Fibroblast of skin of left biceps (primary cell): ENCODE measurements around the gene RIN1.
"Not testable (repeated sequence)": the region's sequence is repeated elsewhere in the genome, so short reads cannot be mapped to it uniquely, and the experiment has no call there.

Source experiments
- DNase-seq, 2 experiments: peaks; one replicate each; pipeline ENCODE4 v3.0.0-alpha.2; 2013; ENCODE audit warnings: low read depth in 2 of 2

RIN1 gene

DNA sequence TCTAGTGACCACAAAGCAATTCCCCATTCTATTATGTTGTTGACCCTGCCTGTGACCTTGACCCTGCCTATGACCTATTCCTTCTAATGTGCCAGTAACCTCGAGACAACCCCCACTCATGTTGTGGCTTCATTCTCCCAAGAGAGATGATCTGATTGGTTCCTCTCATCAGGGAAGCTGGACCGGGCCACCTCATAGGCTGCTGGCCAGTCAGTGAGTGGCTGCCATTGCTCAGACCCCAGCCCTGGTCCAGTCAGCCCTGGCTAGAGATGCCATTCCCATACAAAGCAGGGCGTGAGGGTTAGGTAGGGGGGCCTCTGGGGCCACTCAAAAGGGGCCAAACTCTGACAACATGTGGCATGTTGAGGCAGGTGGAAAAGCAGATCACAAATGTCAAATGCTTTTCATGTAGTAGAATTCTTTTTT, 23.4 kb upstream of the RIN1 start:
- DNase-seq: no peak

GRCh38 chr11:66350560-66351235, 14.5 kb upstream of the RIN1 start:
- DNase-seq: not testable (repeated sequence)

- no peak for DNase-seq
These were observed 12.8 kb upstream of the RIN1 start for GRCh38 chr11:66349084-66349386.

- peak; percentile 85 for DNase-seq
These were observed 11.4 kb upstream of the RIN1 start, which contains the start of gene B4GAT1 for GRCh38 chr11:66347425-66348276. TSS of gene B4GAT1 (minus strand) at chr11:66347629. CDS start at chr11:66347545, 84 bp downstream.

- no peak for DNase-seq
These were observed 10.5 kb upstream of the RIN1 start for GRCh38 chr11:66346476-66347424.

DNA sequence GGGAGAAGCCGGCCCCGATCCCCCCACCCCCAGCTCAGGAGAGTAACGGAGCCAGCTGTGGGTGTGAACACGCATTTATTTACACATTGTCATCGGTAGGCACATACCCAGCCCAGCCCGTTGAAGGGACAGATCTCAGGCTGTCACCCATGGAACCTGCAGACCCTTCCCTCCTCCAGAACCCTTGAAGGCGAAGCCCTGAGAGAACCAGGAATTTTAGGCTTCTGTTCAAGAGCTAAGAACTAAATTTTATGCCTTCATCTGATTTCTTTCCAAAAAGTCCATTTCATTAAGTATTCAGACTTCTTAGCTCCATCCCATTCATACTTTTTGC, 9.0 kb upstream of the RIN1 start:
- DNase-seq: no peak

DNA sequence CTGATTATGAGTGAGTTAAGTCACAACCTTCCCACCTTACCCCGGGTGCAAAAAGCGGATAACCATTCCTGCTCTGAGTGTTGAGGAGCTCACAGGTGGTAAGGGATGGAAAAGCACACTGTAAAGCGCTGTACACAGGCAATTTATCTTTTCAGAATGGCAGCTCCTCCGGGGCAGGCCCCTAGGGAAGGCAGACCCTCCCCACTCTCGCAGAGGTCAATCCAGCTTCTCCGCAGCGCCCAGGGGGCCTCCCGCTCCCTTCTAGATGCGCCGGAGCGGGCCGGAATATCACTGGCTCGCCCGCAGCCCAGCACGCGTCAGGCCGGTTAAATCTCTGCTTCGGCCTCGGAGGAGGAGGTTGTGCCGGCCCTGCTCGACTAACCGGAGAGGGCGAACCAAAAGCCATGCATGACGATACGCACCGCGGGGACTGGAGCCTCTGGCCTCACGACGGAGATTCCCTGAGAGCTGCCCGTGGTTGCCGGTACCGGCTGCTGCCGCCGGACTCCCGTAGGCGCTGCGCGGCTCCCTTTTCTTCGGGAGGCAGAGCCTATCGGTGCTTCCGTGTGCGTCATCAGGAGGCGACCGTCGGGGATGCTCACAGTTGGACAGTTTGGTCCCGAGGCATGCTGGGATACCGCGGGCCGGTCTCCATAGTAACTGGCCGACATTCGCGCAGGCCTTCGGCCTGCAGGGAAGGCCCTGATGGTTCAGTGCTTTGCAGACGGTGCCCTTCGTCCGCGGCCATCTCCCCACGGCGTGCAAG, 8.5 kb upstream of the RIN1 start, which contains the start of gene BRMS1:
TSS of gene BRMS1 (minus strand) at position 555 of the 766 bp plus-strand sequence. CDS start 2,870 bp downstream, outside the sequence.
- peak; percentile 82 to 87 for DNase-seq

GRCh38 chr11:66343176-66343575, 6.9 kb upstream of the RIN1 start:
- DNase-seq: no peak

GRCh38 chr11:66341502-66342126, 5.4 kb upstream of the RIN1 start:
- no peak for DNase-seq

DNA sequence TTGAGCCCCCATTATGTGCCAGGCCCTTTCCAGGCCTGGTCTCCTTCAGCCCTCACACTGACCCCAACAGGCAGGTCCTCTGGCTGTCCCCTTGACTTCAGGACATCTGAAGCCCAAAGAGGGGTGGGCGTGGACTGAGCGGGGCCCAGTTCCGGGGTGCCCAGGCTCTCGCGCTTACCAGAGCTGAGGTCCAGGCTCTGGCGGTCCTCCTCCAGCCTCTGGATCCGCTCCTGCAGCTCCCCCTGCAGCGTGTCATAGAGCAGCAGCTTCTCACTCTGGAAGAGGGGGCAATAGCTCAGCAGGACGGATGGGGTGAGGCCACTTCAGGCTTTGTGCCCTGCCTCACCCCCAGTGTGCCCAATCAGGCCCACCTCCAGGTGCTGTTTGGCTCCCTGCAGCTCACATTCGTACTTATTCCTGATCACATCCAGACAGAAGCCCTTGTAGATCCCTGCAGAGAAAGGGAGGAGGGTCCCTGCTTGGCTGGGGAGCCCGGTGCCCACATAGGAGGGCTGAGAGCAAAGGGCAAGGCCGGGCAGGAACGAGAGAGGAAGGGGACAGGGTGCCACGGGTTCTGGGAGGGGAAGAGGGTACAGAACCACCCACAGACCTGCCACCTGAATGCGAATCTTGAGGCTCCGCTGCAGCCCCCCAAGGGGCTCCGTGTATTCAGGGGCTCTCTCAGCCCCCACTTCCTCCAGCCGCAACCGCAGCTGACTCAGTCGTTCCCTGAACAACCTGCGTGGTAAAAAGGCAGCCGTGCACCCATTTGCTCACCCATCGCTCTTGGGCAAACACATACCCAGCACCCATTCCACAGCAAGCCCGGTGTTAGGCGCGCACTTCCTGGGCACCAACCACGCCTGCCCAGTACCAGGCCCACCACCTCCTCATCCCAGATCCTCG, 4.6 kb upstream of the RIN1 start:
- no peak for DNase-seq

DNA sequence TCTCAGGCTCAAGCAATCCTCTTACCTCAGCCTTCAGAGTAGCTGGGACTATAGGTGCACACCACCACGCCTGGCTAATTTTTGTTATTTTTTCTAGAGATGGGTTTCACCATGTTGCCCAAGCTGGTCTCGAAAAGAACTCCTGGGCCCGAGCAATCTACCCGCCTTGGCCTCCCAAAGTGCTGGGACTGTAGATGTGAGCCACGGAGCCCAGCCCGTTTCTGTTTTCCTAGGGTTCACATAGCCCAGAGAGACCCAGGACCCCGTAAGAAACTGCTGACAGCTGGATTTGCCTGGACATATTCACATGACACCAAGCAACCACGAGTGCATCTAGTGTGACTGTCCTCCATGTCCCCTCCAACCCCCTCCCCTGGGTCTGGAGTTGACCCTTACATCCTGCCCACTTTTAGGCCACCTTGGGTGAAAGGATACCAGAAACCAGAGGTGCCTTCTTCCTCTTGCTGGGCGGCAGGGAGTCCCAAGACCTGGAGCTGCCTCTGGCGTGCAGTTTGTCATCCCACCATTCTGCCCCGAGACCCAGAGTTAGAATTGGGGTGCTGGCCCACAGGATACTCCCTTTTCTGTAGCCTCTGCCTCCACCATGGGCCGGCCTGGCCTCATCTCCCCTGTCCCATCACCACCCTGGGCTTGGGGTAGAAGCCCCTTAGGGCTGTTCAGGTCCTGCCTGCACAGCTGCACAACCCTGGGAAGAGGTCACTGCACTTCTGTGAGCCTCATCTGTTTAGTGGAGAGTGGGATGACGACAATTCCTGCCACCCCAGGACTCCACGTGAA, 3.7 kb upstream of the RIN1 start:
- DNase-seq: no peak

DNA sequence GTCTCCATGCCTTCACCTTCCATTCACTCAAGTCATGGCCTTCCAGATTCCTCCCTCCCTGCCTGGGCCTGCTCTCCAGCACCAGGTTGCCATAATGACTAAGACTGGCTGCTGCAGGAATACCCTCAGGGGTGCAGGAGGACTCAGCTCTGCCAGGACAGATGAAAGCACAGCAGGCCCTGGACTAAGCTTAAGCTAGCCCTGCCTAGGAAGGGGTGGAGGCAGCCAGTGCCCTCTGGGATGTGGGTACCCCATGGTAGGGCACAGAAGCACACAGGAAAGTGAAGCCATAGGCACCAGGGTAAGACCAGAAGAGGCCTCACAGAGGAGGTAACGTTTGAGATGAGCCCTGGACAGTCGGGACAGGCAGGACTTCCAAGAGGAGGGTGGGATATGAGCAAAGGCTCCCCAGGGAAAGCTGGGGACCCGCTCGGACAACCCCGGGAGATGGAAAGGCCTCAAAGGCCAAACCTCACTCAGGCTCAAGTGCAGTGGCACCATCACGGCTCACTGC, 3.0 kb upstream of the RIN1 start:
- DNase-seq: no peak

GRCh38 chr11:66338276-66339161, 2.3 kb upstream of the RIN1 start:
- DNase-seq: no peak

DNA sequence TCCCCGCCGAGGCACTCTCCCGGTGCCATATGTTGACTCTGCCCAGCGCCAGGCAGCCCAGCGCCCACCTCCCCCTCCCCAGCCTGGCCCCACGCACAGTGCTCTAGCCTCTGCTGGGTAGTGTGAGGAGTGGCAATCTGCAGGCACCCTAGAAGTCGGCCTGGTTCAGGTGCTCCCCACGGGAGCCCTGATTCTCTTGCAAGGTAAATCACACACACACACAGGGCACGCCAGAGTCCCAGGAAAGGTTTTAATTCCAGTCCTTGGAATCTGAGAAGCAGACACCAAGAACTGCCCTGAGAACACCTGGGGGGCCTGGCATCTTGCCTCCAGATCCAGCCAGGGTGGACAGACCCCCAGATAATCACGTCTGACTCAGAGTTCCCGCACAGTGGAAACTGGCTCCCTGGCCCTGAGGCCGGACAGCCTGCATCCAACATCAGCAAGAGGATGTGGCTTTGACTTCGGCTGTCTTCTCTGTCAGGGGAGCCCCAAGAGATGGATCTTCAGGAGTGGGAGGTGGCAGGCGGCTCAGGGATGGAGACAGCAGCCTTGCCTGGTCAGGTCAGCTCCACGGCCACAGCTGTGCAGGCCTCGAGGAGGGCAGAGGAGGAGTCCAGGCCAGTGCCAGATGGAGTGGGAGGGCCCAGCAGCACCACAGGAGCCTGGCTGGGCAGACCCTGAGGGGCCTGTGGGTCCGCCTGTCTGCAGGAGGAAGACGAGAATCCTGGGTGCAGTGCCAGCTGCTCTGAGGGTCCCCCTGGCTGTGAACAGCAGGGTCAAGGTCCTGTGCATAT, 1.1 kb upstream of the RIN1 start:
- no peak for DNase-seq

DNA sequence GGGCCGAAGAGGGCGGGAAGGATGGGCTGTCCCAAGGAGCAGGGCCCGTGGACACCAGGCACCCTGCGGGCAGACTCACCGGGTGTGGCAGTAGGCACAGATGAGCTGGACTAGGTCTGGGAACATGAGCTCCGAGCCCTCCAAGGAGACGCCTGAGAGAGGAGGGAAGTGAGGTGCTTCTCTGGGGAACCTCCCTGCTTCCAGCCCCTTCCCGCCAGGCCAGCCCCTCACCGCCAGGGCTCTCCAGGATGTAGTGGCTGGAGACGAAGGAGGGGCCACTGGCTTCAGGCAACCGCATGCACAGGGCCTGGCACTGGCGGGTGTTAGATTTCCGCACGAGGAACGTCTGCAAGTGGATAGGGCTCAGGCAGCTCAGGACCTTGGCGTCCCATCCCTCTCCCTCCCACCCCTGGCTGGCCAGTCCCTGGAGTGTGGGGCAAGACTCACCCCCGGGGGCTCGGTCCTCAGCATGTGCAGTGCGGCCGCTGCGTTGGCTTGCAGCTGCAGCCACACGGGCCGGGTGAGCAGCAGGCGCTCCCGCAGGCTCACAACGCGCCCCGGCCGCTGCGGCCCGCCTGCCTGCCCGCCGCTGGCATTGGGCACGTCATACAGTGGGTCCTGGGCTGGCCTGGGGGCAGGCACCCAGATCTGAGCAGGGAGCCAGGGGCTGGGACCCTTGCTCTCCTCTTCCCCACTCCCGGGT, 552 bp downstream of the RIN1 start:
- DNase-seq: no peak
